HG02798 (cell line): ENCODE measurements around the gene EPHA6.
"Not testable (repeated sequence)": the region's sequence is repeated elsewhere in the genome, so short reads cannot be mapped to it uniquely, and the experiment has no call there.

Experiments
- ATAC-seq: cut with Tn5 transposase; IDR thresholded peaks from one replicate; pipeline ENCODE4 v1.9.1; 2021; ENCODE audit warnings: mild to moderate bottlenecking; ENCODE audit not compliant: unreplicated experiment, poor library complexity

Gene EPHA6

DNA sequence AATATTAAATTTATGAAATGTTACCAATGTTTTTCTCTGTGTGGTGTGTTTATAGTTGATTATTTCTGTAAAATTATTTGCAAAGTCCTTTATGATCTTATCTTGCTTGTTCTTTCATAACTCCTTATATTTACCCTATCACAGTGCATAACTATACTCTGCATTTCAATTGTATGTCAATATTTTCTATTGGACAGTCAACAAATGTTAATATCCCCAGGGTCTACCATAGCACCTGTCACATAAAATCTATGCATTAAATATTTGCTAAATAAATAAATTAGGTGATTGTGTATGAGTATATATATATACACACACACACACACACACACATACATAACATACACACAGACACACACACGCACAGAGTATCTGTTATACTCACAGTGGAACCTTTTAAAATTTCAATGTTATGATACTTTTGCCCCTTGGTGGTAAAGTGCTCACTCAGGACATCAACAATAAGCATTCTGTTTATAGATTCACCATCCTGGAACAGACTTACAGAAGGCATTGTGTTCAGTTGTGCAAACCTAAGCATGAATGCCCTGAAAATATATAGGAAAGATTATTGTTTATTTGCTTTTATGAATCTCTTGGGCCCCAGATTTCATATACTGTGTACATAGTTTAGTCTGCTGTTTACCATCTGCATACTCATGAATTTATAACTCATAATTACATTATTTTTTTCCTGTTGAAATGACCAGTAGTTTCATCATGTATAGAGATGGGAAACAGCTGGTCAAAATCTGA, 443.7 kb downstream of the EPHA6 start:
- no peak for ATAC-seq

DNA sequence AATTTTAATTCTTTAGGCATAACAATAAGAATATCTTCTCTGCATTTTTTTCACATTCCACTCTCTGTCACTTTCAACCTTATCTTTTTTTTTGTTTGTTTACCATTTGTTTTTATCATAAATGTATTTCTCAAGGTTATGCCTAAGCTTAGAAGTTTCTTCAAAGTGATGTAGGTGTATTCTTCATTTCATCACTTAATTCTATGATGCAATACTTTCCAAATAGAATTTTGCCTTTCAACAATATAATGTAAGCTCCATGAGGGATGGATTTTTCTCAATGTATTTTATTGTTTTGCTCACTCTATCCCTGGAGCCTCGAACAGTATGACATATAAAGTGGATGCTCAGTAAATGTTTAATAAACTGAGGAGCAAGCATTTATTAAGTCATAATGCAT, 444.9 kb downstream of the EPHA6 start:
- ATAC-seq = no peak

DNA sequence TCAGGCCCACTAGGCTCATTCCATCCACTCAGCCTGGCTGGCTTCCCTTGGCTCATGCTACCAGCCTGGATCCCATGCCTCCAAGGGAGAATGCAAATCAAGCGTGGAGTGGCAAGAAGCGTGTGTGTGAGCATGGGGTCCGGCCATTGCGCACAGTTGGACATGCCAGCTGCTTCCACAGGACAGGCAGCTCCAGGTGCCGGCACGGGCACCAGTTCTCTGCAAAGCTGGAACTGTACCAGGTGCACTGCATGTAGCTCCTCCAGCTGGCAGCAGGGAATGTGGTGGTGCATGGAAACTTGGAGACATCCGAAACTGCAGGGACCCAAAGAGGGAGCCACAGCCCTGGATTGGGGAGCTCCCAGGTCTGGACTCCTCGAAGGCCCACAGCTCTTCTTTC, 449.8 kb downstream of the EPHA6 start:
- no peak for ATAC-seq

DNA sequence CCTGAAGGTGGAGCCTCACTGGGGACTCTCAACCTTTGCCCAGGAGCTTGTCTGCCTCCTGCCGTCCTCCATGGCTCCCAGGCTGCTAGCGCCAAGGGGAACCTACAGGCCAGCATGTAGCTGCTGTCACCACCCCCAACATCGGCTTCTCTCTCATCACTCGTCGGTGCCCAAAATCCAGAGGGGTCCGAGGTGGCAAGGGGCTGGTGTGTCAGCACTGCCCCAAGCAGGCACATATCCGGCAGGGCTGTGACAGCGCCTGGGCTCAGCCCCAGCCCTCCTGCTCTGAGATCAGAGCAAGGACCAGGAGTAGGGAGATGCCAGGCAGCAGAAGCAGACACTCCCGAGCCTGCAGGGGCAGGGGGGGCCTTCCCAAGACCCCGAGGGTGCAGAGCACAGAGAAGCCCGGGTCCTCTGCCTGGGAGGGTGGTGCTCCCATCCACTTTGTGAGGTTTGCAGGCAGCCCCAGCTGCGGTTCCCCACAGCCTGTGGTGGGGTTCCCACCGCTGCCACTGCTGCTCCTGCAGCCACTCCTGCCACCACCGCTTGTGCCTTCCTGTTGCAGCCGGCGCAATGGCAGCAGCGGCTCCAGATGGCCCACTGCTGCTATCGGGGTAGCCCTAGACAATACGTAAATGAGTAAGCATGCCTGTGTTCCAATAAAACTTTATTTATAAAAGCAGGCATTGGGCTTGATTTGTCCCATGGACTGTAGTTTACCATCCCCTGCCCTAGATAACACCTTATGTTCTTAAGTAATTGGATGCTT, 451.0 kb downstream of the EPHA6 start:
- no peak for ATAC-seq

DNA sequence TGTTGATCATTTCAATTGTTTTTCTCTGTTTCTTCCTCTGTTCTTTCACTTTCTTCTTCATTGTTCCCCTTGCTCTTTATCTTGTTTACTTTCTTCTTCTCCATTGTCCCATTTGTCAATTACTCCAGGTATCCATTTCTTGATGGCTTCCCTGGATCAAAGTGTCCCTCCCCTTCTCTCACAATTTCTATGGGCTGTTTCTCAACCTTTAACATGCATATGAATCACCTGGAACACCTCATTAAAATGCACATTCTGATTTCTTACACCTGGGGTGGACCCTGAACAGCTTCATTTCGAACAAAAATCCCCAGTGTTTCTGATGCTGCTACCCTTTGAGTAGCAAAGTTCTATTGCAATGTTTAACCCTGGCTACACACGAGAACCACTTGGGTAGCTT, 454.8 kb downstream of the EPHA6 start:
- no peak for ATAC-seq

DNA sequence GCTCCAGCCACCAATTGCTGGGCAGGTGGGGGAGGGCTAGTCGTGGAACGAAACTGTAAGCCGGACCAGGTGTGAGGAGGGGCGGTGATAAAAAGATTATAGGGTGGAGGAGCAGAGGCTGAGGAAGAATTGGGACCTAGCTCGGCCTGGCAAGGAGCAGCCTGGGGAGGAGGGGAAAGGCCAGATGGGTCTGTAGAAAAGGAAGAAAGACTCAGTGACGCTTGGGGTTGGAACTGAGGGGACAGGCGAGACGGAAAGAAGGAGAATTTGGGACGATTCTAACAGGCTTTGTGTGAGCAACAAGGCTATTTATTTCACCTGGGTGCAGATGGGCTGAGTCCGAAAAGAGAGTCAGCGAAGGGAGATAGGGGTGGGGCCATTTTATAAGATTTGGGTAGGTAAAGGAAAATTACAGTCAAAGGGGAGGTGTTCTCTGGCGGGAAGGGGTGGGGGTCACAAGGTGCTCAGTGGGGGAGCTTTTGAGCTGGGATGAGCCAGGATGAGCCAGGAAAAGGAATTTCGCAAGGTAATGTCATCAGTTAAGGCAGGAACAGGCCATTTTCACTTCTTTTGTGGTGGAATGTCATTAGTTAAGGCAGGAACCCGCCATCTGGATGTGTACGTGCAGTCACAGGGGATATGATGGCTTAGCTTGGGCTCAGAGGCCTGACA, 462.6 kb downstream of the EPHA6 start:
- not testable (repeated sequence) for ATAC-seq

DNA sequence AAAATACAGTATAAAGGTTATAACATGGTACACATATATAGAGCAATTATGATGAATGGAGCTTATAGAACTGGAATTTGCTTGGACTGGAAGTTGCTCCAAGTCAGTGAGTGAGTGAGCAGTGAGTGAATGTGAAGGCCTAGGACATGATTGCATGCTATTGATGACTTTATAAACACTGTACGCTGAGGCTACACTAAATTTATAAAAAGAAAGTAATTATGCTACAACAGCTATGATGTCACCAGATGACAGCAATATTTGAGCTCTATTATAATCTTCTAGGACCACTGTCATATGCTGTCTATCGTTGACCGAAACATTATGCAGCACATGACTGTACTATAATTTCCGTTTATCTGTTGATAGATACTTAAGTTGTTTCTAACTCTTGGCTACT, 463.3 kb downstream of the EPHA6 start:
- ATAC-seq = no peak

DNA sequence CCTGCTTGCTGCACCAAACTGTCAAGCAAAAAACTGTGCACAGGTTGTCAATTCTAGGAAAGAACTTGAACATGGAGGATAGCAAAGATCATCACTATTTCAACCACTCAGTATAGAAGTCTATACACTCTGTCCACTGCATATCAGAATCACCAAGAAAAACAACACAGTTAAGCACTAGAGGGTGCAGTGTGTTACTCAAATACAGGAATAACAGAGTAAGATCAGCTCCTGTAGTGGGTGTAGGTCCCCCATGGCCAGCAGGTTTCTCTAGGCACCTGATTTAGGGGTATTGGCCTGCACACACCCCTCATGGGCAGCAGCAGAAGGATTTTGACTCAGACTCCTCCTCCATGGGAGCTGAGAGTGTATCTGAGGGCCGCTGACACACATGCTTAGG, 464.1 kb downstream of the EPHA6 start:
- no peak for ATAC-seq

DNA sequence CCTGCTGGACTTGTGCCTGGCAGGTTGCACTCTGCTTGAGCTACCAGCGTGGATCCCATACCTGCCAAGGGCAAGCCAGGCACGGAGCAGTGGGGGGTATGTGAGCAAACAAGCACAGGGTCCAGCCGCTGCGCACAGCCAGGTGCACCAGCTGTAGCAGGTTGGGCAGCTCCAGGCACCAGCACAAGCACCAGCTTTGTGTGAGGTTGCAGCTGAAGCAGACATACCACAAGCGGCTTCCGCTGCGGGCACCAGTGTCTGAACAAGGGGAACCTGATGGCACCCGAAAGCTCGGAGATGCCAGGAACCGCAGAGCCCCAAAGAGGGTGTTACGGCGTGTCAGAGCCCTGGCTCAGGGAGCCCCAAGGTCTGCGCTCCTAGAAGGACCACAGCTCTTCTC, 477.5 kb downstream of the EPHA6 start:
- ATAC-seq = no peak

DNA sequence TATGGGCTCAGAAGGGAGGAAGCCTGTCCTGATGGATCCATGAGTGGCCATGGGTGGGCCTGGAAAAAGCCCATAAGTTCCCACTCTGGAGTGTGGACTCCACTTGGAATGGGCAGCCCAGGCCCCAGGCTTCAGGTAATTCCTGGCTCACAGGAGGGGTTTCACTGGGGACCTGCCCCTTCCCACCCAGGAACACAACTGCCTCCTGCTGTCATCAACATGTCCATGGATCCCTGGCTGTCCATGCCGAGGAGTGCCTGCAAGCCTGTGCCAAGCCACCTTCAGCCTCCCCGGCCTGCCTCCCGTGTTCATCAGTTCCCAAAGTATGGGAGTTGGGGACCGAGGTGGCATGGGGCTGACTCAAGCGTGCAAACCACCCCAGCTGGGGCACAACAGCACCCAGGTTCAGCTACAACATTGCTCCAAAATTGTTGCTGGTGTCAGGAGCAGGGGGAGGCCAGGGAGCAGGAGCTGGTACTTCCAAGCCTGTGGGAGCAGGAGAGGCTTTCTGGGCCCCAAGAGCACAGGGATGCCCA, 479.3 kb downstream of the EPHA6 start:
- ATAC-seq = no peak

DNA sequence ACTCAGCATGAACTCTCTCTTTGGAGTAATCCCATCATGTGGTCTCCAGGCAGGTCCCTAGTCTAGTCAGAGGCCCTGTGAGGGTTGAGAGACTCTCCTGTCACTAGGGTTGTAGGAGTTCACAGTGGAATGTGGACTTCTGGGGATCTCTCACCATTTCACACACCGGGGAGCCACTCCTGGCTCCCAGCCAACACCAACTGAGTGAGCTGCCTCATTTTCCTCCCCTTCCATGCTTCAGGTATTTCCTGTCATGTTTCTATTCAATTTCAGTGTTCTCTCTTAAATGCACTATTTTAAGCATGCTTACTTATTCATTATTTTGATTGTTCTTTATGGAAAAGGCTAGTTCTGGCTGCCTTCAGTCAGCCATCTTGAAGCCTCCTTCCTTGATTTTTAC, 482.6 kb downstream of the EPHA6 start:
- no peak for ATAC-seq

DNA sequence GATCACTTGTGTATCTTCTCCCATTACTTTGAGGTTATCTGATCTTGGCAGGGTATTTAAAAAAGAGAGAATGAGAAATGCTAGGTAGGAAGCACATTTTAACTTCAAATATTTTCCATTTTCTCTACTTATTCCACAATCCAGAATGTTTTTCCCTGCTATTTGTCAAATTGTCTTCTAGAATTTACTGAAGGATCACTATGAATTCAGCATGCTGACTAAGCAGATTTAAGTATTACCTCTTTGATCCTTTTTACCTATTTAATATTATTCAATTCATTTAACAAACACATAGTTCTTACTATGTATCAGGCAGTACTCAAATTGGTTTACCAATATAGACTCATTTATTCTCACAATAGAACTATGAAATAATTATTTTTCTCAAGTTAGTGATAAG, 486.7 kb downstream of the EPHA6 start:
- ATAC-seq = no peak

DNA sequence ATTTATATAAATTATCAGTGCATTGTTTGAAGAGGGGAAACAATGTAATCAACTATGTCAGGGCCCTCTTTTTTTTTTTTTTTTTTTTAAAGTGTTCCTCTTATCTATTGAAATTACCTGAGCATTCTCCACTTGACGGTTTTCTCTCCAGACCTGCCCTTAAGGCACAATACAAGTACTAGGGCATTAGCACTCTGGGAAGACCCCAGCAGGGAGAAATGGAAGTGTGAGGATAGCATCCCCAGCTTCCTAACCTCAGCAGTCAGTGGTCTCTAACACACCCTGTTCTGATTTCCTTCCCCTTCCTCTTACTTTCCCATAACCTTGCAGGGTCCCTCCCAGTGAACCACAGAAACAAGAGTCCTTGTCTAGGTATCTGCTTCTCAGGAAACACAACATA, 491.8 kb downstream of the EPHA6 start:
- no peak for ATAC-seq

DNA sequence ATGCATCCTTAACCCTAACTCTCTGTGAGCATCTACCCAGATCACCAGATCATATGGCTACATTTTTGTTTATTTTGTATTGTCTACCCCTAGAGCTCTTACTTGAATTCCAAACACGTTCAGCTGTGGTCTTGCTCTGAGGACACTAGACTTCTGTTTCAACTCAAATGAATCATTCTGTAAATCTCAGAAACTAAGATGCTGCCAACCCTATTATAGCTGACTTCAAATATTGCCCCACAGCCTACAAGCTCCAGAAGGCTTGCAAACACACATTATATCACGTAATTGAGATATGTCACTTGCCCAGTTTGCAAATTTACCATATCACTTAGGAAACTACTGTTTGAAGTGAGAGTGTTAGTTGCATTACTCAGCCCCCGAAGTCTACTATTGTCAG, 524.0 kb downstream of the EPHA6 start:
- no peak for ATAC-seq

DNA sequence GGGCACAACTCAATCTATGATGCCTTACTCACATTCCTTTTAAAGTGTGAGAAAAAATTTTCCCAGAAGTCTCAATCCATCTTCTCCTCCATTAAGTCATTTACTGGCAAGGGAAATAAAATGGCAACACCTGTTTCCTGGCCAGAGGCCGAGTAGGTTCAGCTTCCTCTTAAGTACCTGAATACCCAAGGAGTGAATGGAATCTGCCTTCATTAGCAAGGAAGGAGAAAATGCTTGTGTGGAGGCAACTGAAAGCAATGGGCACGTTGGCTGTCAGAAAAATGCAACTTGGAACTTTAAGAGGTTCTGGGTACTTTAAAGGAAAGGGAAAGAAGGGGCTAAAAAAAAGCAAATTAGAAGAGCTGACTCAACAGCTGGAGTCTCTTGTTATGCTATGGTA, 526.5 kb downstream of the EPHA6 start:
- ATAC-seq = no peak

DNA sequence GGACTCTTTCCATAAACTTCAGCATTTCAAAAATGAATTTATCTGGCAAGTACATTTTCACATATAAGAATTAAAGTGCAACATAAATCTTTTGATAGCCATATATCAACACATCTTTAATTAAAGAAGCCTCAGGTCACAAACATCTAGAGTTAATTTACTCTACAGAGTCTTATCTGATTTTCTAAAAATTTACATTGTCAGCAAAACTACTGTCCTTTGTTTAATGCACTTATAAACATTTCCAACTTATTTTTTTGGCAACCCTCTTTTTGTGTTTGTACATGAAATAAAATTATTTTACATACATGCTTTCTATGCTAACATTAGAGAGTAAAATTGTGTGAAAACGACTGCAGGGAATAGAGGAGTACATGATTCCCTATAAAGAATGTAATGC, 533.4 kb downstream of the EPHA6 start:
- no peak for ATAC-seq

DNA sequence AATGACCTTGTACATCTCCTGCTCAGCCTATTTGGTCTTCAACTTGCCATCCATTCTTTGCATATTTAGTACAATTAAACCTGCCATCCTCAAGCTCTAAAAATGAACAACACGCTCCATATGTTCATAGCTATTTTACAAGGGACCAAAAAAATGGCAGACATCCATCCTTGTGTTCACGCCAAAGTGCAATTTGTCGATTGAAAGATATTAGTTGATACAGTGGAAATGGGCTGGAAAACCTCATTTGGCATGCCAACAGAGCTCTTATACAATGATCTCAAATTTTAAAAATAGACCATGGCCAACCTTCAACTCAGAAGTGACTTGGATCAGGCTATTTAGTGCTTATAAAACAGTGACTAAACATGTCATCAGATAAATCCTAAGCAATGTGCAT, 536.6 kb downstream of the EPHA6 start:
- ATAC-seq = no peak

DNA sequence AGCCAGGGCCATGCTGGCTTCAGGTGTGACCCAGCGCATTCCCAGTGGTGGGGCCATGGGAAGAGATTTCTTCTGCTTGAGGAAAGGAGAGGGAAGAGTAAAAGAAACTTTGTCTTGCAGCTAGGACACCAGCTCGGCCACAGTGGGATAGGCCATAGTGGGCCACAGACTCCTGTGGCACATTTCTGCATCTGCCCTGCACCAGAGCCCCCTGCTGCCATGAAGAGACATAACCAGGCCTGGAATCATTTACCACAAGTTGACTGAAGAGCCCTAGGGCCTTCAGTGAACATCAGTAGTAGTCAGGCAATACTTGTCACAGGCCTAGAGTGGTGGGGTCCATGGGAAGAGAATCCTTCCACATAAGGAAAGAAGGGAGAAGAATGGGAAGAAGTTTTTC, 538.8 kb downstream of the EPHA6 start:
- no peak for ATAC-seq

DNA sequence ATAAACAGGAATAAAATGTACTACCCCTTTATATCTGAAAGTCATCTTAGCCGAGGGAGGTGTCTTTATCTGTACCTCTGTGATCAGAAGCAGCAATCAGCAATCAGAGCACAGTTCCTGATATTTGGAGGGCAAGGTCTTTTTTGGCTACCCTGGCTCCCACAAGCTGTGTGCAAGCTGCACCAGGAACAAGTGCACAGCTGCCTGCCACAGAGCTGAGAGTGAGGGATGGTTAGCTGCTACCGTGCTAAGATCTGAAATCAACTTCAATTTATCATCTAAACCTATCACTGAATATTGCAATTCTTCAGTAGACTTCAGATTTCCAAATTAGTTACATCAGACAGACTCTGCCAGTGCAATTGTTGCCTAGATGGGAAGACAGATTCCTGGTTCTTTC, 545.6 kb downstream of the EPHA6 start:
- ATAC-seq = no peak

DNA sequence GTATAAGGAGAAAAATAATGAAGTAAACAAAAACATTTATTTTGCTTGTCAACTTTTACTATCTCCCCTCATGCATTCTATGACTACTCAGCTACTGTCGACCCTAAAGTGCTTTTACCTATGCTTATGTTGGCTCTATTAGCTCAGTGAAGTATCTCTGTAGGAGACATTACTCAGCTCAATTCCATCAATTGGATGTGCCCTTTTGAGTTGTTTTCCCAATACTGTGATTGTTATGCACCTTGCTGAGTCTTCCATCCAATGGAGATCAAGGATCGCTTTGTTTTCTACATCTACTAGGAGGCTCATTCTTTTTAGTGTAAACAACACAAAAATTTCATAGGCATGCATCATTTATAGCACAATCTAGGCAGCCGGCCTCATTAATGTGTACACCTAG, 546.4 kb downstream of the EPHA6 start:
- ATAC-seq = no peak

DNA sequence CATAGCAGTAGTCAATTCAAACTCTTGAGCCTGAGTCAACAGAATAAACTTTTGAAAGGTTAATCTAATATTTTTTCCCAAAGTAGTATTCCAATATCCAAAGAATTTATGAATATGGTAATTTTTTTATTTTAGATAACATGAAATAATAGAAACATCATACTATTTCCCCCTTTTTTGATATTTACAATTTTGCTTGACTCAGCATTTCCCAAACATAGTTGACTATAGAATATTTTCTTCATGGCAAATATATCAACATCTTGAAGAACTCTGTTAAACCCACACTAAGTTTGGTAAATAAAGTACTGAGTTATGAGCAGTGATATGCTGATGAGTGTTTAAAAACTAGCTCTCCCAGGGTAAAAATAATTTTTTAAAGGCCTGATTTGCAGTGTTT, 570.2 kb downstream of the EPHA6 start:
- ATAC-seq = no peak
